Natural killer cell treated with Interleukin-12 subunit alpha and Interleukin-12 subunit beta and Interleukin-15 and Interleukin-18, amount 100 ng/mL, for 72 hours (primary cell): ENCODE measurements around the gene TCF4. TPM values are rescaled to one million over a fixed set of nuclear protein-coding genes. Genes with fewer than 3 reads are reported as not detected.
A peak's percentile ranks its signal among the peaks of the same experiment; 100 is the strongest.

ENCODE experiments used
- ATAC-seq, 2 donors: fragments of 150-1000 bp; cut with Tn5 transposase in 1 of 2; sonication (Bioruptor Pico), chemical (Tn5 transposase) in 1 of 2; 2 replicates each; pipeline ENCODE4 v1.10.0; 2021
- DNase-seq: peaks from one replicate; pipeline ENCODE4 v3.0.0; 2022; ENCODE audit warnings: low spot score
- H3K27ac Mint-ChIP-seq, 2 donors: 1 replicate in 1 of 2; 2 replicates in 1 of 2; pipeline ENCODE4 v1.8.0; 2022; ENCODE audit warnings: mixed read lengths in 2 of 2, mild to moderate bottlenecking in 1 of 2, moderate library complexity in 1 of 2
- H3K27me3 Mint-ChIP-seq, 2 donors: 1 replicate in 1 of 2; 2 replicates in 1 of 2; pipeline ENCODE4 v1.8.0; 2022; ENCODE audit warnings: mixed read lengths in 2 of 2
- H3K36me3 Mint-ChIP-seq: one replicate; pipeline ENCODE4 v1.8.0; 2022; ENCODE audit warnings: mixed read lengths
- H3K4me1 Mint-ChIP-seq, 2 donors: 1 replicate in 1 of 2; 2 replicates in 1 of 2; pipeline ENCODE4 v1.8.0; 2022; ENCODE audit warnings: low read depth in 2 of 2, mixed read lengths in 2 of 2, mild to moderate bottlenecking in 1 of 2
- H3K4me3 Mint-ChIP-seq: one replicate; pipeline ENCODE4 v1.8.0; 2022; ENCODE audit warnings: mixed read lengths
- H3K9me3 Mint-ChIP-seq: 2 replicates; pipeline ENCODE4 v1.8.0; 2022; ENCODE audit warnings: mixed read lengths
- total RNA-seq, 2 donors: library from RNA; stranded (reverse); gene quantifications; one replicate each; pipeline ENCODE4 v1.2.3, GENCODE V29; 2022

The TCF4 gene
- total RNA-seq, 2 donors from 2014 or later: 6.1 to 10.3 TPM

DNA sequence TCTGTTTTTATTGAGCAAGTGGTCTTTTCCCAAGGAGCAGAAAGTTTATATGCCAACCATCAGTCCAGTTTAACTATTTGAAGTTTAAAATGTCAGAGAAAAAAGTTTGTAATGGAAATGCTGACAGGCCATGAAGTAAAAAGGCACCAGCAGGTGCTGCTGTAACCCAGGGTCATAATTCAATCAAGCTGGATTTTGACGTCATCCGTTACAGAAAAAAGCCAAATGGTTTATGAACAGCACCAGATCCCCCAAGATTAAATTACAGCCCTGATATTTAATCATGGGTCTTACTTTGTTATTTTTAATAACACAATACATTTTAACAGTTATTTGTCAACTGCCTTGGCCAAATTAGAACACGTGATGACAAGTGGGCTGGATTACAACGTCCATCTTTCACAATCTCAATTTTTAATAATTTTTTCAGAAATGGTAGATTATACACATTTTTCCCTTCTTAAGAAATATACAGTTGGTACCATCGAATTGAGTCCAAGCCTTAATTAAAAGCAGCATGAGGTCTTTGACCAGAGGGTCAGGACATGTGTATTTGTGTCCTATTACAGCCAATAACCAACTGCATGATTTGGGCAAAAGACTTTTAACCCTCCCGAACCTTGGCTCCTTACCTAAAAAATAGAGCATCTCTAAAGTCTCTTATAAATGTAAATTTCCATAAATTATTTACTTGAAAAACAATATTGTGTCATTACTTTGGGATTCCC is 10.0 kb downstream of the TCF4 start:
- ATAC-seq (no peak), DNase-seq (no peak)
- Mint-ChIP-seq H3K27me3 (peaks cover 0 to under 1% of the 10 kb centered on the region in 2 donors), H3K4me1 (no peaks in the 10 kb centered on the region), H3K36me3 (no peaks in the 10 kb centered on the region), H3K27ac (no peak overlapping the region), H3K4me3 (no peak overlapping the region), H3K9me3 (no peaks in the 10 kb centered on the region)

- H3K4me1 Mint-ChIP-seq: no peaks in the 10 kb centered on the region
These were observed 12.0 kb downstream of the TCF4 start for GRCh38 chr18:55576001-55576400.

GRCh38 chr18:55575066-55575465 is 12.9 kb downstream of the TCF4 start:
- Mint-ChIP-seq H3K27ac (no peak overlapping the region), H3K36me3 (no peaks in the 10 kb centered on the region), H3K4me1 (no peaks in the 10 kb centered on the region)

More at GRCh38 chr18:55576001-55576400, 12.0 kb downstream of the TCF4 start:
- DNase-seq: no peak
- ATAC-seq: no peak
- Mint-ChIP-seq H3K9me3 (no peaks in the 10 kb centered on the region), H3K36me3 (no peaks in the 10 kb centered on the region), H3K4me3 (no peak overlapping the region), H3K27ac (no peak overlapping the region), H3K27me3 (no peaks in the 10 kb centered on the region)

DNA sequence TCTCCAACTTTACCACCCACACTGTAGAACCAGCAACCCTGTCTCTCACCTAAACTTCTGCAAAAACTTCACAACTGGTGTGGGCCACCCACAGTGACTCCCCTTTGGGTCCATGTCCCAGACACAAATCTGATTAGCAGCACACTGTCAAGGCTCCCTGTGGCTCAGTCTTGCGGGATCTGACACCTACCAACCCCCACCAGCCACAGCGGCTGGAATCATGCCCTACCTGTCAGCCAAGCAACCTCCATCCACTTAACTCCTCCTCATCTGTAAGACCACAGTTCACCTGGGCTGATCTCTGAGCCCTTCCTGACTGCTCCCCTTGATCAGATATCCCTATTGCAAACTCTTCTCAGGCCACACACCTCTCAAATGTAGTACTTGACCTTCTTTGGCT is 14.6 kb downstream of the TCF4 start:
- Mint-ChIP-seq H3K4me1 (no peaks in the 10 kb centered on the region), H3K4me3 (no peak overlapping the region), H3K27ac (no peak overlapping the region), H3K27me3 (no peaks in the 10 kb centered on the region), H3K9me3 (no peaks in the 10 kb centered on the region), H3K36me3 (no peaks in the 10 kb centered on the region)
- no peak for ATAC-seq
- no peak for DNase-seq

More at GRCh38 chr18:55575066-55575465, 12.9 kb downstream of the TCF4 start:
- Mint-ChIP-seq H3K4me3 (no peak overlapping the region), H3K27me3 (no peaks in the 10 kb centered on the region), H3K9me3 (no peaks in the 10 kb centered on the region)
- ATAC-seq (no peak), DNase-seq (no peak)

GRCh38 chr18:55570966-55571365 is 17.0 kb downstream of the TCF4 start:
- no peak for ATAC-seq
- Mint-ChIP-seq H3K27me3 (no peaks in the 10 kb centered on the region), H3K4me1 (no peaks in the 10 kb centered on the region), H3K36me3 (no peaks in the 10 kb centered on the region), H3K27ac (no peak overlapping the region), H3K4me3 (no peak overlapping the region), H3K9me3 (no peaks in the 10 kb centered on the region)
- no peak for DNase-seq

- Mint-ChIP-seq H3K4me1 (no peaks in the 10 kb centered on the region), H3K36me3 (no peaks in the 10 kb centered on the region), H3K9me3 (no peaks in the 10 kb centered on the region), H3K4me3 (no peak overlapping the region), H3K27ac (no peak overlapping the region), H3K27me3 (no peaks in the 10 kb centered on the region)
- ATAC-seq (no peak), DNase-seq (no peak)
These were observed 21.5 kb downstream of the TCF4 start for GRCh38 chr18:55566456-55566935.

DNA sequence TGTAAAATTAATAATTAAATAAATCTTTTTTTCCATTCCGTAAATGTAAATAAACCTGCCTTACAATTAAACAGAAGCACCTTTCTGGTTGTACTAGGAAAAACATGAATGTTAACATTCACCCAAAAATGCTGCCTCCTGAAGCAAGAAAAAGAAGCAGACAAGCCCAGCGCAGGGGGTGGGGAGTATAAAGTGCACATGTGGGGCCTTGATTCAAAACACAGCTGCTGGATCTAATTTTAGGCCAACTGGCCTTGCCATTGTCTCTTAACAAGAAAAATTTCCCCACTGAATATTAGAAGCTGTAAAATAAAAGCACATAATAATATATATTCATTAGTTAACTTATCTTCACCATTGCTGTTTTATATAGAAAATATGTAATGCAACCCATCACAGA is 28.3 kb downstream of the TCF4 start:
- no peak overlapping the region for H3K27ac Mint-ChIP-seq
- H3K36me3 Mint-ChIP-seq: no peaks in the 10 kb centered on the region
- H3K27me3 Mint-ChIP-seq: no peaks in the 10 kb centered on the region
- H3K9me3 Mint-ChIP-seq: no peaks in the 10 kb centered on the region
- no peak for DNase-seq
- no peaks in the 10 kb centered on the region for H3K4me1 Mint-ChIP-seq
- H3K4me3 Mint-ChIP-seq: no peak overlapping the region
- no peak for ATAC-seq

- no peaks in the 10 kb centered on the region for H3K27me3 Mint-ChIP-seq
- no peak overlapping the region for H3K27ac Mint-ChIP-seq
- no peak overlapping the region for H3K4me3 Mint-ChIP-seq
- ATAC-seq (no peak), DNase-seq (no peak)
- H3K9me3 Mint-ChIP-seq: no peaks in the 10 kb centered on the region
- H3K4me1 Mint-ChIP-seq: no peaks in the 10 kb centered on the region
- no peaks in the 10 kb centered on the region for H3K36me3 Mint-ChIP-seq
These were observed 30.8 kb downstream of the TCF4 start for GRCh38 chr18:55557211-55557610.

GRCh38 chr18:55555395-55556027 is 32.5 kb downstream of the TCF4 start:
- peaks cover 0 to 2% of the 10 kb centered on the region in 2 donors for H3K4me1 Mint-ChIP-seq
- ATAC-seq (no peak), DNase-seq (no peak)
- H3K9me3 Mint-ChIP-seq: no peaks in the 10 kb centered on the region
- no peaks in the 10 kb centered on the region for H3K36me3 Mint-ChIP-seq
- H3K27ac Mint-ChIP-seq: no peak overlapping the region
- H3K27me3 Mint-ChIP-seq: peaks cover 0 to 2% of the 10 kb centered on the region in 2 donors
- no peak overlapping the region for H3K4me3 Mint-ChIP-seq

- Mint-ChIP-seq H3K4me3 (no peak overlapping the region), H3K27ac (no peak overlapping the region), H3K9me3 (no peaks in the 10 kb centered on the region), H3K27me3 (peaks cover 0 to 2% of the 10 kb centered on the region in 2 donors), H3K4me1 (peaks cover 0 to 2% of the 10 kb centered on the region in 2 donors), H3K36me3 (no peaks in the 10 kb centered on the region)
- ATAC-seq: no peak
- no peak for DNase-seq
These were observed 35.3 kb downstream of the TCF4 start for GRCh38 chr18:55552526-55553189.

- Mint-ChIP-seq H3K27ac (peak overlapping the region in 1 of 2 donors; percentile 21), H3K36me3 (no peaks in the 10 kb centered on the region), H3K9me3 (no peaks in the 10 kb centered on the region), H3K27me3 (peaks cover 0 to 2% of the 10 kb centered on the region in 2 donors), H3K4me3 (no peak overlapping the region), H3K4me1 (peaks cover 0 to 2% of the 10 kb centered on the region in 2 donors)
- ATAC-seq: no peak
- no peak for DNase-seq
These were observed 36.8 kb downstream of the TCF4 start for GRCh38 chr18:55551227-55551626.

GRCh38 chr18:55550471-55550870 is 37.5 kb downstream of the TCF4 start:
- no peak overlapping the region for H3K27ac Mint-ChIP-seq
- H3K4me3 Mint-ChIP-seq: no peak overlapping the region
- ATAC-seq (no peak), DNase-seq (no peak)
- H3K27me3 Mint-ChIP-seq: peaks cover 0 to 2% of the 10 kb centered on the region in 2 donors
- no peaks in the 10 kb centered on the region for H3K36me3 Mint-ChIP-seq
- H3K9me3 Mint-ChIP-seq: no peaks in the 10 kb centered on the region
- peaks cover 0 to 2% of the 10 kb centered on the region in 2 donors for H3K4me1 Mint-ChIP-seq

DNA sequence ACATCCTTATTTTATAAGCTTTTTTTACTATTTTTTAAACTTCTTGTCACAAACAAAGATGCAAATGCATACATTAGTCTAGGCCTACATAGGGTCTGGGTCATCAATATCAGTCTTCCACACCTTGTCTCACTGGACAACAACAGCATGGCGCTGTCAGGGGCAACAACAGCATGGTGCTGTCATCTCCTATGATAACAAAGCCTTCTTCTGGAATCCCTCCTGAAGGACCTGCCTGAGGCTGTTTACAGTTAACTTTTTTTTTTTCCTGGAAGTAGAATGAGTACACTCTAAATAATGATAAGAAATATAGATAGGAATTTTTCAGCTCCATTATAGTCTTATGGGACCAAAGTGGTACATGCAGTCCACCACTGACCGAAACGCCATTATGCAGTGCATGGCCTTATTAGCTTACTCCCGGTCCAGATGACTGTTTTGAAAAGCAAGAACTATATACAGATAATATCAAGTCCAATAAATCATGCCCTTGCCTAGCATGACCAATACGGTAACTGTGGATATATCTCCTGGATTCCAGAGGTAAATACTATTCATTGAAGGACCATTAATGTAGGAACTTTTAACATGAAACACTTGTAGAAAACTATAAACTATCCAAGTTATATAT is 38.4 kb downstream of the TCF4 start:
- ATAC-seq: no peak
- Mint-ChIP-seq H3K4me1 (peaks cover 0 to 2% of the 10 kb centered on the region in 2 donors), H3K9me3 (no peaks in the 10 kb centered on the region), H3K36me3 (no peaks in the 10 kb centered on the region), H3K27ac (no peak overlapping the region), H3K27me3 (peaks cover 0 to 2% of the 10 kb centered on the region in 2 donors), H3K4me3 (no peak overlapping the region)
- no peak for DNase-seq

DNA sequence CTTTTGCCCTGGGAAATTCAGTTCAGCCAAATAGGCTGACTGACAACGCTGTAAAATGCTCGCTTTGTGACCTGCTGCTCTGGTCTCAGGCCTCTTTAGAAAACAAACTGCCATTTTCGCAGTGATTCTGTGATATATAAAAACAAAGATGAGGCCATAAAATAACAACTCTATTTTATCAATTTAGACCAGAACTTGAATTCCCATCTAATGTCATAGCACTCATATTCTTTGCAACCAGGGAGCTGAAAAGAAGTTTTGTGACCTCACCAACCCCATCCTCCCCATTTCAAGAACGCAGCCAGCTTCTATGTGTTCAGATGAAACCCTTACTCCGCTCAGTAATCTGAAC is 40.3 kb downstream of the TCF4 start:
- Mint-ChIP-seq H3K4me3 (no peak overlapping the region), H3K27ac (no peak overlapping the region), H3K4me1 (peaks cover 0 to 2% of the 10 kb centered on the region in 2 donors), H3K27me3 (peaks cover 0 to 2% of the 10 kb centered on the region in 2 donors), H3K36me3 (no peaks in the 10 kb centered on the region), H3K9me3 (no peaks in the 10 kb centered on the region)
- no peak for ATAC-seq
- no peak for DNase-seq
